Adrenal gland (tissue), 5 donors: Measurements from ENCODE around the gene SLC39A5.

Experiments
- CTCF ChIP-seq, 6 experiments: fragments of 450-650 bp in 4 of 6; fragments of 200-600 bp in 2 of 6; sonication (generic) in 1 of 6; IDR thresholded peaks; 1 replicate in 5 of 6; 2 replicates in 1 of 6; pipeline versions ENCODE4 v1.5.1 to v1.8.0; 2016 to 2021; ENCODE audit warnings: antibody characterized with exemption in 6 of 6, mild to moderate bottlenecking in 2 of 6, moderate library complexity in 1 of 6
- POLR2A ChIP-seq, 2 donors: fragments of 450-650 bp; IDR thresholded peaks; one replicate each; pipeline ENCODE4 v1.6.1; 2017; ENCODE audit warnings: antibody characterized with exemption in 2 of 2, mild to moderate bottlenecking in 2 of 2, moderate library complexity in 1 of 2
- donor health status: DM: no; HTN: no; CAD: no.

GRCh38 chr12:56253091-56253490 is 23.2 kb downstream of the SLC39A5 start:
- TF ChIP-seq CTCF (IDR thresholded peaks at IDR 0.05), result no peak
- no peak for TF ChIP-seq POLR2A (IDR thresholded peaks at IDR 0.05)
